NCI-H2196 treated with DMSO at 0.1 percent for 48 hours (cell line): ENCODE results near the gene HNRNPH3.

Experiments used
- DNase-seq: peaks from one replicate; lab custom pipeline; 2025; ENCODE audit not compliant: unreplicated experiment; lab: John Stamatoyannopoulos, UW

Gene HNRNPH3

GRCh38 chr10:68371604-68372003 is 39.7 kb downstream of the HNRNPH3 start:
- DNase-seq: no peak

- no peak for DNase-seq
Observed at GRCh38 chr10:68385740-68386139, 53.9 kb downstream of the HNRNPH3 start.
